Measurements from ENCODE around the gene MYADM.

- TF ChIP-seq ZNF274 (IDR thresholded peaks at IDR 0.05; ENCODE audit: low read depth, low read length) = no peak
- no peak for TF ChIP-seq YY1 (IDR thresholded peaks at IDR 0.05; ENCODE audit: insufficient read depth, insufficient read length)
These were observed 14.8 kb downstream of the MYADM start for GRCh38 chr19:53882391-53883050.

Data from NT2/D1 (cell line).